HEK293 (cell line): ENCODE results near the gene TMSB4X.

Source experiments
- CTCF ChIA-PET: fragments of 350-600 bp; formaldehyde crosslinking; extraction: SDS; loops from one replicate; lab custom pipeline; 2021; ENCODE audit warnings: antibody characterized with exemption; lab: Yijun Ruan, JAX
- POLR2A ChIA-PET: fragments of 300-600 bp; formaldehyde crosslinking; extraction: SDS; loops from one replicate; lab custom pipeline; 2020; ENCODE audit warnings: antibody characterized with exemption, inconsistent platforms; lab: Yijun Ruan, JAX
- H3K27ac ChIP-seq: fragments of 200-500 bp; sonication (Bioruptor generic); 2 replicates; pipeline ENCODE4 v1.5.1; 2014; ENCODE audit warnings: low read depth, low read length, control low read depth, inconsistent platforms; ENCODE audit errors: extremely low read depth
- H3K36me3 ChIP-seq, 2 experiments: fragments of 200-500 bp in 1 of 2; sonication (Bioruptor generic) in 1 of 2; 1 replicate in 1 of 2; 2 replicates in 1 of 2; pipeline ENCODE4 v1.5.1; 2014 to 2017; ENCODE audit warnings: inconsistent platforms in 2 of 2, low read length in 2 of 2; ENCODE audit not compliant: control insufficient read depth in 2 of 2, insufficient read depth in 1 of 2
- H3K4me1 ChIP-seq: fragments of 200-500 bp; sonication (Bioruptor generic); 2 replicates; pipeline ENCODE4 v1.5.1; 2014; ENCODE audit warnings: mild to moderate bottlenecking, low read length, inconsistent platforms; ENCODE audit not compliant: control insufficient read depth, insufficient read depth
- H3K4me3 ChIP-seq: 2 replicates; pipeline ENCODE4 v1.5.1; 2011; ENCODE audit warnings: low read depth, mild to moderate bottlenecking, control low read depth, low read length, moderate library complexity
- H3K9me3 ChIP-seq: fragments of 200-500 bp; sonication (Bioruptor generic); 2 replicates; pipeline ENCODE4 v1.5.1; 2014; ENCODE audit warnings: low read depth, low read length, inconsistent platforms; ENCODE audit not compliant: control insufficient read depth, insufficient read depth
- AEBP2 ChIP-seq: fragments of 450-650 bp; formaldehyde crosslinking; IDR thresholded peaks from 2 replicates; pipeline ENCODE4 v1.5.1; 2016; ENCODE audit warnings: missing biosample characterization, missing genetic modification characterization, borderline replicate concordance
- BCL11A ChIP-seq: fragments of 450-650 bp; formaldehyde crosslinking; IDR thresholded peaks from 2 replicates; pipeline ENCODE4 v1.5.1; 2016; ENCODE audit warnings: low read depth, missing biosample characterization, missing genetic modification characterization
- EGR2 ChIP-seq: fragments of 450-650 bp; formaldehyde crosslinking; IDR thresholded peaks from 2 replicates; pipeline ENCODE4 v1.5.1; 2016; ENCODE audit warnings: low read depth, missing biosample characterization, missing genetic modification characterization
- GLI2 ChIP-seq: fragments of 450-650 bp; formaldehyde crosslinking; IDR thresholded peaks from 2 replicates; pipeline ENCODE4; 2017; ENCODE audit warnings: missing biosample characterization, missing genetic modification characterization, low read depth, borderline replicate concordance
- GLIS2 ChIP-seq: fragments of 450-650 bp; formaldehyde crosslinking; IDR thresholded peaks from 2 replicates; pipeline ENCODE4 v1.5.1; 2016; ENCODE audit warnings: missing biosample characterization, missing genetic modification characterization
- HOXA7 ChIP-seq: sonication (generic); formaldehyde crosslinking; IDR thresholded peaks from 2 replicates; pipeline ENCODE4 v1.8.1; 2022; ENCODE audit warnings: missing genetic modification reagents, borderline replicate concordance
- KLF1 ChIP-seq: fragments of 450-650 bp; formaldehyde crosslinking; IDR thresholded peaks from 2 replicates; pipeline ENCODE4 v1.5.1; 2016; ENCODE audit warnings: missing biosample characterization, missing genetic modification characterization
- KLF7 ChIP-seq: fragments of 450-650 bp; formaldehyde crosslinking; IDR thresholded peaks from 2 replicates; pipeline ENCODE4 v1.5.1; 2016; ENCODE audit warnings: missing biosample characterization, missing genetic modification characterization, borderline replicate concordance
- SALL2 ChIP-seq: fragments of 450-650 bp; formaldehyde crosslinking; IDR thresholded peaks from 2 replicates; pipeline ENCODE4 v1.5.0; 2017; ENCODE audit warnings: missing biosample characterization, mild to moderate bottlenecking, missing genetic modification characterization, borderline replicate concordance
- YY1 ChIP-seq: fragments of 450-650 bp; formaldehyde crosslinking; IDR thresholded peaks from 2 replicates; pipeline ENCODE4 v1.5.1; 2018; ENCODE audit warnings: missing biosample characterization, missing genetic modification characterization
- ZBTB21 ChIP-seq: fragments of 450-650 bp; formaldehyde crosslinking; IDR thresholded peaks from 2 replicates; pipeline ENCODE4 v1.5.1; 2017; ENCODE audit warnings: missing biosample characterization, missing genetic modification characterization
- ZFP3 ChIP-seq: fragments of 450-650 bp; formaldehyde crosslinking; IDR thresholded peaks from 2 replicates; pipeline ENCODE4 v1.5.1; 2016; ENCODE audit warnings: low read depth, missing biosample characterization, missing genetic modification characterization
- ZNF10 ChIP-seq: fragments of 450-650 bp; formaldehyde crosslinking; IDR thresholded peaks from 2 replicates; pipeline ENCODE4 v1.5.1; 2017; ENCODE audit warnings: missing biosample characterization, missing genetic modification characterization
- ZNF169 ChIP-seq: fragments of 450-650 bp; formaldehyde crosslinking; IDR thresholded peaks from 2 replicates; pipeline ENCODE4 v1.5.1; 2016; ENCODE audit warnings: missing biosample characterization, missing genetic modification characterization
- ZNF202 ChIP-seq: fragments of 450-650 bp; formaldehyde crosslinking; IDR thresholded peaks from 2 replicates; pipeline ENCODE4 v1.5.1; 2016; ENCODE audit warnings: missing biosample characterization, missing genetic modification characterization, borderline replicate concordance
- ZNF221 ChIP-seq: fragments of 450-650 bp; formaldehyde crosslinking; IDR thresholded peaks from 2 replicates; pipeline ENCODE4 v1.5.1; 2017; ENCODE audit warnings: missing biosample characterization, missing genetic modification characterization, borderline replicate concordance
- ZNF239 ChIP-seq: fragments of 450-650 bp; formaldehyde crosslinking; IDR thresholded peaks from 2 replicates; pipeline ENCODE4 v1.5.1; 2016; ENCODE audit warnings: missing biosample characterization, missing genetic modification characterization
- ZNF274 ChIP-seq, 2 experiments: fragments of 200-500 bp in 1 of 2; fragments of 450-650 bp in 1 of 2; sonication (Bioruptor generic) in 1 of 2; formaldehyde crosslinking in 1 of 2; IDR thresholded peaks; 2 replicates each; pipeline versions ENCODE4 v1.5.1 to v1.6.1; 2014 to 2016; ENCODE audit warnings: borderline replicate concordance in 1 of 2, inconsistent platforms in 1 of 2, low read length in 1 of 2, missing biosample characterization in 1 of 2, missing genetic modification characterization in 1 of 2
- ZNF513 ChIP-seq: fragments of 450-650 bp; IDR thresholded peaks from 2 replicates; pipeline ENCODE4 v1.5.1; 2018; ENCODE audit warnings: missing biosample characterization, missing genetic modification characterization
- ZNF529 ChIP-seq: fragments of 450-650 bp; formaldehyde crosslinking; IDR thresholded peaks from 2 replicates; pipeline ENCODE4 v1.5.1; 2017; ENCODE audit warnings: missing genetic modification characterization, missing biosample characterization; ENCODE audit not compliant: insufficient replicate concordance
- ZNF610 ChIP-seq: fragments of 450-650 bp; formaldehyde crosslinking; IDR thresholded peaks from 2 replicates; pipeline ENCODE4 v1.5.1; 2016; ENCODE audit warnings: missing biosample characterization, missing genetic modification characterization, borderline replicate concordance
- ZNF664 ChIP-seq: fragments of 450-650 bp; formaldehyde crosslinking; IDR thresholded peaks from 2 replicates; pipeline ENCODE4 v1.5.1; 2016; ENCODE audit warnings: missing biosample characterization, missing genetic modification characterization
- ZNF707 ChIP-seq: fragments of 450-650 bp; formaldehyde crosslinking; IDR thresholded peaks from 2 replicates; pipeline ENCODE4 v1.5.1; 2016; ENCODE audit warnings: missing biosample characterization, missing genetic modification characterization
- ZNF768 ChIP-seq: fragments of 450-650 bp; formaldehyde crosslinking; IDR thresholded peaks from 2 replicates; pipeline ENCODE4 v1.5.1; 2018; ENCODE audit warnings: missing biosample characterization, mild to moderate bottlenecking, missing genetic modification characterization
- ZNF791 ChIP-seq: fragments of 450-650 bp; formaldehyde crosslinking; IDR thresholded peaks from 2 replicates; pipeline ENCODE4 v1.5.1; 2016; ENCODE audit warnings: missing biosample characterization, missing genetic modification characterization
- ZSCAN18 ChIP-seq: fragments of 450-650 bp; formaldehyde crosslinking; IDR thresholded peaks from 2 replicates; pipeline ENCODE4 v1.5.1; 2016; ENCODE audit warnings: missing biosample characterization, missing genetic modification characterization

TMSB4X gene

GRCh38 chrX:12977761-12978204 lies 2.9 kb downstream of the TMSB4X start (continued):
- TF ChIP-seq ZNF513 (tag by site-specific recombination) = no peak
- TF ChIP-seq ZNF610 (tag by site-specific recombination) = no peak
- no peak for TF ChIP-seq KLF1 (tag by site-specific recombination)
- no peak for TF ChIP-seq EGR2
- no peak for TF ChIP-seq HOXA7 (CRISPR knock-in tag)
- TF ChIP-seq ZBTB21 (tag by site-specific recombination) = no peak
- no peak for TF ChIP-seq BCL11A
- no peak for TF ChIP-seq ZNF10 (tag by site-specific recombination)
- TF ChIP-seq ZNF202 (tag by site-specific recombination) = no peak
- no peak for TF ChIP-seq KLF7 (tag by site-specific recombination)
- TF ChIP-seq, all 188 proteins: peak for 0

DNA sequence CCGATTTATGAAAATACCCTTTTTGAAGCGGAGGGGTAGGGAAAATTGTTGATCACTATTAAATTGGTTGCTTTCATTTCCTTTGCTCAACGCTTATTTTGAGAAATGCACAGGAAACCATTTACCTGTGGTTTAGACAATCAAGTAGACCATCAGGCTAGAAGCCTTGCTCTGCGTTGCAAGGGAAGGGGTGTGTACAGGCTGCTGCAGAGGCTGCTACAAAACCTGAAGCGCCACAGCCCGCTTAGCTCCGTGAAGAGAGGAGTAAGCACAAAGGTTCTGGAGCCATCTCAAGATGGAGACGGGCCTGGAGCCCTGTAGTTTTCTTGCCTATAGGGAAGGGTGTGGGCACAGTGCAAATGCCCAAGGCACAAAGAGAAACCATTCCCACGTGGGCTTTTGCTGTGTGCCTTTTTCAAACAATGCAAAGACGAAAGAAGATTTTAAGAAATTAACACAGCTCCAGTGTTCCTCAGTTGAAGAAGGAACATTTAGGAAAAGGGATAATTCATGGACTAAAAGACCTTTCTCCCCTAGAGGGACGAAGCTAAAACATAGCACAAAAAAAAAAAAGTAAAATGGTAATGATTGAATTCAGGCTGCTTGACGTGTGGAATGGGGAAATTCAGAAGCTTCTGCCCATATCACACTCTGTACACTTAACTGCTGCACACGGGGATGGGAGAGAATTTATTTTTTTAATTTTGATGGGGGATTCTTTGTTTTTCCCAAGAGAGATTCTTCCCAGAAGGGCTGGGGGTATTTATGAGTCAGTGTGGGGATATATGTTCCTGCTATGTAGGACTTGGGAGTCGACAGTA lies 3.5 kb downstream of the TMSB4X start:
- no peak overlapping the region; the same call in 1 of the 2 replicates for H3K27ac ChIP-seq
- no peak overlapping the region for H3K4me3 ChIP-seq
- CTCF ChIA-PET = interaction anchor here (0.6 to 1.8 kb wide), 5 partner anchors 9 to 106 kb away, joined by 3 to 7 read pairs (median 4); no protein-coding TSS in a partner anchor
- no peaks in the 10 kb centered on the region for H3K4me1 ChIP-seq
- no peak for TF ChIP-seq ZNF529
- TF ChIP-seq ZNF707 = no peak
- TF ChIP-seq BCL11A = no peak
- TF ChIP-seq ZNF239 (tag by site-specific recombination) = no peak
- TF ChIP-seq ZNF513 (tag by site-specific recombination) = no peak
- no peak for TF ChIP-seq ZSCAN18 (tag by site-specific recombination)
- no peak for TF ChIP-seq YY1
- no peak for TF ChIP-seq ZNF169 (tag by site-specific recombination)
- no peak for TF ChIP-seq ZNF768
- no peaks in the 10 kb centered on the region for H3K9me3 ChIP-seq
- POLR2A ChIA-PET = interaction anchor here (0.6 to 1.5 kb wide), 8 partner anchors 13 to 510 kb away, joined by 3 to 8 read pairs (median 4); no protein-coding TSS in a partner anchor
- peaks cover 0 to 5% of the 10 kb centered on the region in 2 experiments; a peak in 1 of 3 replicates for H3K36me3 ChIP-seq

DNA sequence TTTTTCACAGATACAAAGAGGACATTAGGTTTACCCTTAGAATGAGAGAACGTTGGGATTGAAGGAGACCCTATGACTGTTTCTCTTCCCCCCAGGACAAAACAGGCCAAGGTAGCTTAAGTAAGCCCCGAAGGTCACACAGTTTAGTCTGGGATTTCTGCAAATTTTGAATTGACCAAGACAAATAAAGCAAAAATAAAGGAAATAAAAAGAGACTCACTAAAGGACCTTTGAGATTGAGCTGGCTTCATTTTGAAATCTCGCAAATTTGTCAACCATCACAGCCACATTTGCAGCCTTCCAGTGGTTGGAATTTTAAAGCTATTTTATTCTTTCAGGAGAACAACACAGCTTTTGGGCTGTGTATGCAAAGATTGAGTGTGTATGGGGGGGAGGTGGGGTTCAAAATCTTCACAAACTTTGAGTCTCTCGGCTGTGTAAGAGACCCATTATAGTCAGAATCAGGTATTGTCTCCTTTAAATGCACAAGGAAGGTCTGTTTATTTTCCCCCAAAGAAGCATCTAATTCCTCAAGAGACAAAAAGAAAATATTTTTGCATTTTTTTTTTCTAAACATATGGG lies 4.2 kb downstream of the TMSB4X start:
- Histone ChIP-seq H3K4me3 (no peak overlapping the region), H3K9me3 (no peaks in the 10 kb centered on the region), H3K36me3 (peaks cover 0 to 5% of the 10 kb centered on the region in 2 experiments; a peak in 1 of 3 replicates), H3K27ac (no peak overlapping the region), H3K4me1 (no peaks in the 10 kb centered on the region)
- POLR2A ChIA-PET = interaction anchor here (1.1 to 1.5 kb wide), 4 partner anchors 25 to 44 kb away, joined by 3 to 8 read pairs (median 4); no protein-coding TSS in a partner anchor
- no peak for TF ChIP-seq ZNF274 (IDR thresholded peaks at IDR 0.05; ENCODE audit: low read length)
- no peak for TF ChIP-seq ZNF274 (tag by site-specific recombination; IDR thresholded peaks at IDR 0.05; ENCODE audit: borderline replicate concordance)
- no peak for TF ChIP-seq ZNF664 (tag by site-specific recombination)
- no peak for TF ChIP-seq ZNF791 (tag by site-specific recombination)
- no peak for TF ChIP-seq SALL2 (tag by site-specific recombination)
- TF ChIP-seq ZNF221 = no peak
- no peak for TF ChIP-seq GLIS2 (tag by site-specific recombination)
- no peak for TF ChIP-seq GLI2 (tag by site-specific recombination)
- no peak for TF ChIP-seq AEBP2
- TF ChIP-seq ZFP3 = no peak
- CTCF ChIA-PET = interaction anchor here (0.6 to 1.8 kb wide), 6 partner anchors 9 to 105 kb away, joined by 3 to 7 read pairs (median 4); no protein-coding TSS in a partner anchor
